GM12878 (cell line): ENCODE results near the gene CELF2. TPM values are rescaled to one million over a fixed set of nuclear protein-coding genes. Genes with fewer than 3 reads are reported as not detected.

Experiments used
- BMI1 ChIP-seq: fragments of 450-650 bp; IDR thresholded peaks from 2 replicates; pipeline ENCODE4 v1.6.1; 2016; ENCODE audit warnings: mild to moderate bottlenecking, moderate library complexity, borderline replicate concordance
- EED ChIP-seq: sonication (generic); IDR thresholded peaks from 2 replicates; pipeline ENCODE4 v1.6.1; 2016; ENCODE audit warnings: antibody characterized with exemption, low read depth
- EGR1 ChIP-seq, 2 experiments: IDR thresholded peaks; 1 replicate in 1 of 2; 2 replicates in 1 of 2; pipeline ENCODE4 v1.6.1; 2011 to 2012; ENCODE audit warnings: low read depth in 2 of 2, low read length in 2 of 2, borderline replicate concordance in 1 of 2, mild to moderate bottlenecking in 1 of 2, moderate library complexity in 1 of 2
- GATAD2B ChIP-seq: fragments of 450-650 bp; conservative IDR thresholded peaks from 2 replicates; pipeline ENCODE4 v1.6.1; 2017; ENCODE audit warnings: low read depth, mild to moderate bottlenecking, moderate library complexity
- HDAC2 ChIP-seq: fragments of 200-600 bp; sonication (generic); IDR thresholded peaks from 2 replicates; pipeline ENCODE4 v1.6.1; 2017
- KAT2A ChIP-seq: conservative IDR thresholded peaks from 2 replicates; pipeline ENCODE4 v1.6.1; 2011; ENCODE audit warnings: low read depth, low read length; ENCODE audit not compliant: control insufficient read depth
- KDM1A ChIP-seq: fragments of 200-600 bp; sonication (generic); IDR thresholded peaks from 2 replicates; pipeline ENCODE4 v1.6.1; 2016; ENCODE audit warnings: borderline replicate concordance
- KLF5 ChIP-seq: fragments of 450-650 bp; IDR thresholded peaks from 2 replicates; pipeline ENCODE4 v1.6.1; 2014; ENCODE audit warnings: mild to moderate bottlenecking; ENCODE audit not compliant: partially characterized antibody
- MTA3 ChIP-seq: IDR thresholded peaks from 2 replicates; pipeline ENCODE4 v1.6.1; 2012; ENCODE audit warnings: low read length, inconsistent platforms, borderline replicate concordance
- NFIC ChIP-seq: IDR thresholded peaks from 2 replicates; pipeline ENCODE4 v1.6.1; 2012; ENCODE audit warnings: low read depth, mild to moderate bottlenecking, inconsistent platforms, low read length, moderate library complexity
- NFXL1 ChIP-seq: fragments of 450-650 bp; IDR thresholded peaks from 2 replicates; pipeline ENCODE4 v1.6.1; 2017; ENCODE audit warnings: antibody characterized with exemption, mild to moderate bottlenecking, borderline replicate concordance
- NFYA ChIP-seq: IDR thresholded peaks from 2 replicates; pipeline ENCODE4 v1.6.1; 2011; ENCODE audit warnings: low read depth, mild to moderate bottlenecking, low read length, improper control_type of control experiment, borderline replicate concordance
- NR2C2 ChIP-seq: IDR thresholded peaks from 2 replicates; pipeline ENCODE4 v1.6.1; 2011; ENCODE audit warnings: borderline replicate concordance, low read depth; ENCODE audit not compliant: control insufficient read depth, insufficient read length
- NR2F1 ChIP-seq: fragments of 450-650 bp; conservative IDR thresholded peaks from 2 replicates; pipeline ENCODE4 v1.6.1; 2017; ENCODE audit warnings: mild to moderate bottlenecking
- PAX5 ChIP-seq: IDR thresholded peaks from 2 replicates; pipeline ENCODE4 v1.6.1; 2011; ENCODE audit warnings: low read depth, low read length, borderline replicate concordance
- RFX5 ChIP-seq: IDR thresholded peaks from 2 replicates; pipeline ENCODE4 v1.6.1; 2011; ENCODE audit warnings: low read depth, low read length, improper control_type of control experiment
- STAT1 ChIP-seq: fragments of 450-650 bp; conservative IDR thresholded peaks from 2 replicates; pipeline ENCODE4 v1.6.1; 2014; ENCODE audit warnings: antibody characterized with exemption, mild to moderate bottlenecking
- USF2 ChIP-seq: IDR thresholded peaks from 2 replicates; pipeline ENCODE4 v1.6.1; 2011; ENCODE audit warnings: low read depth, low read length, improper control_type of control experiment, borderline replicate concordance
- ZBED1 ChIP-seq: IDR thresholded peaks from 2 replicates; pipeline ENCODE4 v1.6.1; 2016; ENCODE audit warnings: borderline replicate concordance
- ZNF24 ChIP-seq: fragments of 450-650 bp; IDR thresholded peaks from 2 replicates; pipeline ENCODE4 v1.6.1; 2017; ENCODE audit warnings: antibody characterized with exemption, mild to moderate bottlenecking
- ZSCAN29 ChIP-seq: fragments of 450-650 bp; IDR thresholded peaks from 2 replicates; pipeline ENCODE4 v1.6.1; 2017; ENCODE audit warnings: mild to moderate bottlenecking, moderate library complexity
- polyA plus RNA-seq, 11 experiments: library from polyadenylated mRNA; depleted of rRNA in 4 of 11; unstranded in 6 of 11; stranded (reverse) in 5 of 11; fragments of >200 nt; fragmentation: Nextera tagmentation in 4 of 11; fragmentation: Illumina TruSeq in 1 of 11; extraction: Ambion mirVana in 4 of 11; extraction: Trizol in 1 of 11; gene quantifications; 1 replicate in 1 of 11; 2 replicates in 10 of 11; pipeline versions ENCODE4 v1.2.1 to v1.2.3, GENCODE V29; 2011 to 2016; ENCODE audit warnings: inconsistent platforms in 2 of 11, missing spikeins in 2 of 11, low read depth in 1 of 11
- total RNA-seq, 4 experiments: library from RNA; depleted of rRNA in 3 of 4; stranded (reverse); fragments of >200 nt in 3 of 4; fragmentation: Illumina TruSeq in 1 of 4; extraction: Trizol in 1 of 4; gene quantifications; 2 replicates each; pipeline versions ENCODE4 v1.2.1 to v1.2.3, GENCODE V29; 2013 to 2021
- TF ChIP-seq, protein P1 (sequence below): IDR thresholded peaks from 2 replicates; pipeline ENCODE4 v1.6.1; 2012; ENCODE audit warnings: mild to moderate bottlenecking, low read depth, low read length
- TF ChIP-seq, protein P2 (sequence below): fragments of 450-650 bp; conservative IDR thresholded peaks from 2 replicates; pipeline ENCODE4 v1.6.1; 2017; ENCODE audit warnings: mild to moderate bottlenecking, moderate library complexity
- TF ChIP-seq, protein P3 (sequence below): fragments of 450-650 bp; formaldehyde crosslinking; IDR thresholded peaks from 2 replicates; pipeline ENCODE4 v1.5.0; 2022; ENCODE audit warnings: mild to moderate bottlenecking, missing genetic modification characterization

CELF2 gene
- total and polyA plus RNA-seq, 10 of the 15 experiments (the other 5 are each of a cell fraction or from before 2014, with no cell fraction given): 20.8 to 129 (median 86.3) TPM

DNA sequence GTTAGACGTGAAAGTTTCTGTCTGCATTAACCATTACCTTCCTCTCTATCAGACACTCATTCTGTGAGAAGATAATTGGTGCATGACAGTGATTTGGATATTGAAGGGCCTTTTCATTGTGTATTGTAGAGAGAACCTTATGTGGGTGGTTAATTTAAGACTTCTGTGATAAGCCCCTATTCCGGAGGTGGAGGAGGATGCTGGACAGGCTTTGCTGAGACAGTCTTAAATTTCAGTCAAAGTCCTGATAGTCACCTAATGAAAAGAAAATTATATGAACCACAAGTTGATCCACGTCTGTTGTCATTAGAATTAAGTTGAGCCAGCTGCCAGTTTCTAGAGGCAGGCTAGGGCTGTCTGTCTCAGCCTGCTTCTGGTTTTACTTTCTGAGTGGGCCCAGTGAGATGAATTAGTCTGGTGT lies 62.9 kb downstream of the CELF2 start (continued):
- TF ChIP-seq USF2 (no peak), PAX5 (no peak), NFIC (no peak), EED (no peak), NFYA (no peak), EGR1 (IDR thresholded peaks at IDR 0.05; ENCODE audit: borderline replicate concordance in 1 of 2, low read depth in 2 of 2, low read length in 2 of 2) (no peak), MTA3 (no peak), KAT2A (no peak), BMI1 (no peak), NR2F1 (no peak), HDAC2 (no peak), KLF5 (no peak), NFXL1 (no peak), STAT1 (no peak), KDM1A (no peak), ZSCAN29 (no peak), RFX5 (no peak), NR2C2 (no peak), ZNF24 (no peak), ZBED1 (0 out of 2 replicates have a peak, but pooled peaks have one; percentile 28), GATAD2B (no peak)
- TF ChIP-seq, protein P1, sequence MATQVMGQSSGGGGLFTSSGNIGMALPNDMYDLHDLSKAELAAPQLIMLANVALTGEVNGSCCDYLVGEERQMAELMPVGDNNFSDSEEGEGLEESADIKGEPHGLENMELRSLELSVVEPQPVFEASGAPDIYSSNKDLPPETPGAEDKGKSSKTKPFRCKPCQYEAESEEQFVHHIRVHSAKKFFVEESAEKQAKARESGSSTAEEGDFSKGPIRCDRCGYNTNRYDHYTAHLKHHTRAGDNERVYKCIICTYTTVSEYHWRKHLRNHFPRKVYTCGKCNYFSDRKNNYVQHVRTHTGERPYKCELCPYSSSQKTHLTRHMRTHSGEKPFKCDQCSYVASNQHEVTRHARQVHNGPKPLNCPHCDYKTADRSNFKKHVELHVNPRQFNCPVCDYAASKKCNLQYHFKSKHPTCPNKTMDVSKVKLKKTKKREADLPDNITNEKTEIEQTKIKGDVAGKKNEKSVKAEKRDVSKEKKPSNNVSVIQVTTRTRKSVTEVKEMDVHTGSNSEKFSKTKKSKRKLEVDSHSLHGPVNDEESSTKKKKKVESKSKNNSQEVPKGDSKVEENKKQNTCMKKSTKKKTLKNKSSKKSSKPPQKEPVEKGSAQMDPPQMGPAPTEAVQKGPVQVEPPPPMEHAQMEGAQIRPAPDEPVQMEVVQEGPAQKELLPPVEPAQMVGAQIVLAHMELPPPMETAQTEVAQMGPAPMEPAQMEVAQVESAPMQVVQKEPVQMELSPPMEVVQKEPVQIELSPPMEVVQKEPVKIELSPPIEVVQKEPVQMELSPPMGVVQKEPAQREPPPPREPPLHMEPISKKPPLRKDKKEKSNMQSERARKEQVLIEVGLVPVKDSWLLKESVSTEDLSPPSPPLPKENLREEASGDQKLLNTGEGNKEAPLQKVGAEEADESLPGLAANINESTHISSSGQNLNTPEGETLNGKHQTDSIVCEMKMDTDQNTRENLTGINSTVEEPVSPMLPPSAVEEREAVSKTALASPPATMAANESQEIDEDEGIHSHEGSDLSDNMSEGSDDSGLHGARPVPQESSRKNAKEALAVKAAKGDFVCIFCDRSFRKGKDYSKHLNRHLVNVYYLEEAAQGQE: no peak
- TF ChIP-seq, protein P2, sequence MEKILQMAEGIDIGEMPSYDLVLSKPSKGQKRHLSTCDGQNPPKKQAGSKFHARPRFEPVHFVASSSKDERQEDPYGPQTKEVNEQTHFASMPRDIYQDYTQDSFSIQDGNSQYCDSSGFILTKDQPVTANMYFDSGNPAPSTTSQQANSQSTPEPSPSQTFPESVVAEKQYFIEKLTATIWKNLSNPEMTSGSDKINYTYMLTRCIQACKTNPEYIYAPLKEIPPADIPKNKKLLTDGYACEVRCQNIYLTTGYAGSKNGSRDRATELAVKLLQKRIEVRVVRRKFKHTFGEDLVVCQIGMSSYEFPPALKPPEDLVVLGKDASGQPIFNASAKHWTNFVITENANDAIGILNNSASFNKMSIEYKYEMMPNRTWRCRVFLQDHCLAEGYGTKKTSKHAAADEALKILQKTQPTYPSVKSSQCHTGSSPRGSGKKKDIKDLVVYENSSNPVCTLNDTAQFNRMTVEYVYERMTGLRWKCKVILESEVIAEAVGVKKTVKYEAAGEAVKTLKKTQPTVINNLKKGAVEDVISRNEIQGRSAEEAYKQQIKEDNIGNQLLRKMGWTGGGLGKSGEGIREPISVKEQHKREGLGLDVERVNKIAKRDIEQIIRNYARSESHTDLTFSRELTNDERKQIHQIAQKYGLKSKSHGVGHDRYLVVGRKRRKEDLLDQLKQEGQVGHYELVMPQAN: no peak
- TF ChIP-seq, protein P3, sequence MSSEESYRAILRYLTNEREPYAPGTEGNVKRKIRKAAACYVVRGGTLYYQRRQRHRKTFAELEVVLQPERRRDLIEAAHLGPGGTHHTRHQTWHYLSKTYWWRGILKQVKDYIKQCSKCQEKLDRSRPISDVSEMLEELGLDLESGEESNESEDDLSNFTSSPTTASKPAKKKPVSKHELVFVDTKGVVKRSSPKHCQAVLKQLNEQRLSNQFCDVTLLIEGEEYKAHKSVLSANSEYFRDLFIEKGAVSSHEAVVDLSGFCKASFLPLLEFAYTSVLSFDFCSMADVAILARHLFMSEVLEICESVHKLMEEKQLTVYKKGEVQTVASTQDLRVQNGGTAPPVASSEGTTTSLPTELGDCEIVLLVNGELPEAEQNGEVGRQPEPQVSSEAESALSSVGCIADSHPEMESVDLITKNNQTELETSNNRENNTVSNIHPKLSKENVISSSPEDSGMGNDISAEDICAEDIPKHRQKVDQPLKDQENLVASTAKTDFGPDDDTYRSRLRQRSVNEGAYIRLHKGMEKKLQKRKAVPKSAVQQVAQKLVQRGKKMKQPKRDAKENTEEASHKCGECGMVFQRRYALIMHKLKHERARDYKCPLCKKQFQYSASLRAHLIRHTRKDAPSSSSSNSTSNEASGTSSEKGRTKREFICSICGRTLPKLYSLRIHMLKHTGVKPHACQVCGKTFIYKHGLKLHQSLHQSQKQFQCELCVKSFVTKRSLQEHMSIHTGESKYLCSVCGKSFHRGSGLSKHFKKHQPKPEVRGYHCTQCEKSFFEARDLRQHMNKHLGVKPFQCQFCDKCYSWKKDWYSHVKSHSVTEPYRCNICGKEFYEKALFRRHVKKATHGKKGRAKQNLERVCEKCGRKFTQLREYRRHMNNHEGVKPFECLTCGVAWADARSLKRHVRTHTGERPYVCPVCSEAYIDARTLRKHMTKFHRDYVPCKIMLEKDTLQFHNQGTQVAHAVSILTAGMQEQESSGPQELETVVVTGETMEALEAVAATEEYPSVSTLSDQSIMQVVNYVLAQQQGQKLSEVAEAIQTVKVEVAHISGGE (CRISPR knock-in tag): no peak
